Type B pancreatic cell (in vitro differentiated cells): ENCODE measurements around the gene TXNDC12. TPM values are rescaled to one million over a fixed set of nuclear protein-coding genes. Genes with fewer than 3 reads are reported as not detected.

Experiments
- DNase-seq: peaks from one replicate; pipeline ENCODE4 v3.0.0; 2021; ENCODE audit warnings: mixed read lengths; ENCODE audit not compliant: unreplicated experiment; ENCODE audit errors: extremely low spot score
- H3K27ac Mint-ChIP-seq: 2 replicates; pipeline ENCODE4 v1.8.0; 2021; ENCODE audit warnings: mild to moderate bottlenecking, mixed read lengths
- H3K27me3 Mint-ChIP-seq: 2 replicates; pipeline ENCODE4 v1.8.0; 2021; ENCODE audit warnings: mixed read lengths
- H3K36me3 Mint-ChIP-seq: 2 replicates; pipeline ENCODE4 v1.8.0; 2021; ENCODE audit warnings: mixed read lengths
- H3K4me1 Mint-ChIP-seq: one replicate; pipeline ENCODE4 v1.8.0; 2021; ENCODE audit warnings: mixed read lengths; ENCODE audit not compliant: unreplicated experiment
- H3K4me3 Mint-ChIP-seq: 2 replicates; pipeline ENCODE4 v1.8.0; 2021; ENCODE audit warnings: mild to moderate bottlenecking, mixed read lengths
- H3K9me3 Mint-ChIP-seq: 2 replicates; pipeline ENCODE4 v1.8.0; 2021; ENCODE audit warnings: mixed read lengths
- total RNA-seq: library from RNA; stranded (reverse); gene quantifications from 2 replicates; pipeline ENCODE4 v1.2.1, GENCODE V29; 2021; ENCODE audit warnings: low replicate concordance
- TF ChIP-seq, protein P1 (sequence below): fragments of 200-600 bp; sonication (generic); conservative IDR thresholded peaks from 2 replicates; pipeline ENCODE4 v1.5.0; 2021; ENCODE audit warnings: antibody characterized with exemption, mild to moderate bottlenecking

Gene TXNDC12
- total RNA-seq, 1 donor from 2014 or later, result 61.3 TPM

DNA sequence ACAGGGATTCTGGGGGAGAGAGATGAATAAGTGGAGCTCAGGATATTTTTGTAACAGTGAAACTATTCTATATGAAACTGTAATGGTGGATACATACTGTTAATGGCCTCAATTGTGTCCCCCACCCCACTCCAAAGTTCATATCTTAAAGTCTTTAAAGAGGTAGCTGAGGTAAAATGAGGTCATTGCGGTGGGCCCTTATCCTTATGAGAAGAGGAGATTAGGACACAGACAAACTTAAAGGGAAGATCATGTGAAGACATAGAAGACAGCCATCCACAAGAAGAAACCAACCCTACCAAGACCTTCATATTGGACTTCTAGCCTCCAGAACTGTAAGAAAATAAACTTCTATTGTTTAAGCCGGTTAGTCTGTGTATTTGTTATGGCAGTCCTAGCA lies 9.8 kb downstream of the TXNDC12 start:
- H3K27ac Mint-ChIP-seq, result no peak overlapping the region
- H3K9me3 Mint-ChIP-seq, result no peaks in the 10 kb centered on the region
- no peak overlapping the region for H3K4me3 Mint-ChIP-seq
- H3K36me3 Mint-ChIP-seq, result peaks cover 12% of the 10 kb centered on the region
- TF ChIP-seq, protein P1, sequence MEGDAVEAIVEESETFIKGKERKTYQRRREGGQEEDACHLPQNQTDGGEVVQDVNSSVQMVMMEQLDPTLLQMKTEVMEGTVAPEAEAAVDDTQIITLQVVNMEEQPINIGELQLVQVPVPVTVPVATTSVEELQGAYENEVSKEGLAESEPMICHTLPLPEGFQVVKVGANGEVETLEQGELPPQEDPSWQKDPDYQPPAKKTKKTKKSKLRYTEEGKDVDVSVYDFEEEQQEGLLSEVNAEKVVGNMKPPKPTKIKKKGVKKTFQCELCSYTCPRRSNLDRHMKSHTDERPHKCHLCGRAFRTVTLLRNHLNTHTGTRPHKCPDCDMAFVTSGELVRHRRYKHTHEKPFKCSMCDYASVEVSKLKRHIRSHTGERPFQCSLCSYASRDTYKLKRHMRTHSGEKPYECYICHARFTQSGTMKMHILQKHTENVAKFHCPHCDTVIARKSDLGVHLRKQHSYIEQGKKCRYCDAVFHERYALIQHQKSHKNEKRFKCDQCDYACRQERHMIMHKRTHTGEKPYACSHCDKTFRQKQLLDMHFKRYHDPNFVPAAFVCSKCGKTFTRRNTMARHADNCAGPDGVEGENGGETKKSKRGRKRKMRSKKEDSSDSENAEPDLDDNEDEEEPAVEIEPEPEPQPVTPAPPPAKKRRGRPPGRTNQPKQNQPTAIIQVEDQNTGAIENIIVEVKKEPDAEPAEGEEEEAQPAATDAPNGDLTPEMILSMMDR, result no peak
- no peaks in the 10 kb centered on the region for H3K4me1 Mint-ChIP-seq
- no peak for DNase-seq
- H3K27me3 Mint-ChIP-seq, result no peaks in the 10 kb centered on the region

DNA sequence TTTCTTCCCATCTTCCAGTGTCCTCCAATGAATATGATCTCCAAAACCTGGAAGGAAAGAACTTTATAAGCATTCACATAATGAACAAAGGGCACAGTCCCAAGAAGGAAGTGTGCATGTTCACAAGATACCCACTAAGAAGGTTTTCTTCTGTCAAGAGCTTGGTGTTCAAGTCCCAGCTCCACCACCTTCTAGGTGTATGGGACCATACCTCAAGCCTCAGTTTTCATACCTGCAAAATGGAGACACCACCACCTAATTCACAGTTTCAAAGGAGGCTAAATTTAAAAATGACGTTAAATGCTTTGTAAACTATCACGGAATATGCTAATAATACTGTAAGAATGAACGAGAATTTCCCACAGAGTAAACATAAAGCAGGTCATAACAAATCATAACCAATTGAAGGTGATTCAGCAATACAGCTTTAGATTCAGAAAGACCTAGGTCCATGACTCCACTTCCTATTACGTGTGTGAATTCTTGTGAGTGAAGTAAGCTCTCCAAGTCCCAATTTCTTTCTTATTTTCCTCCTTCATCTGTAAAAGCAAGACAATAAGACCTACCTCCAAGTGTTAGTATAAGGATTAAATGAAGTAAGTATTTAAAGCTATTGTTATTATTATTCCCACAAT lies 13.3 kb downstream of the TXNDC12 start:
- Mint-ChIP-seq H3K27ac (no peak overlapping the region), H3K36me3 (peaks cover 5% of the 10 kb centered on the region), H3K9me3 (no peaks in the 10 kb centered on the region), H3K27me3 (no peaks in the 10 kb centered on the region), H3K4me3 (no peak overlapping the region), H3K4me1 (no peaks in the 10 kb centered on the region)
- TF ChIP-seq, protein P1, result no peak
- no peak for DNase-seq

DNA sequence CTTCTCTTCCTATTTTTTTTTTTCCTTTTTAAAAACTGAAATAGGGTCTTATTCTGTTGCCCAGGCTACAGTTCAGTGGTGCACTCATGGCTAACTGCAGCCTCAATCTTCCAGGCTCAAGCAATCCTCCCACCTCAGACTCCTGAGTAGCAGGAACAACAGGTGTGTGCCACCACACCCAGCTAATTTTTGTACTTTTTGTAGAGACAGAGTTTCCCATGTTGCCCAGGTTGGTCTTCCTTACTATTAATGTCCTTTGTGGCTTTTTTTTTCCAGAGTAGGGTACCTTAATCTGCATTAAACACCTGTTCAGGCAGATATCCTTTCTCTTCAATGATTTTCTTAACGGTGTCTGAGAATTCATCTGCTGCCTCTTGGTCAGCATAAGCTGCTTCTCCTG lies 17.1 kb downstream of the TXNDC12 start:
- no peak for DNase-seq
- H3K36me3 Mint-ChIP-seq, result no peaks in the 10 kb centered on the region
- H3K27me3 Mint-ChIP-seq, result no peaks in the 10 kb centered on the region
- TF ChIP-seq, protein P1, result no peak
- no peaks in the 10 kb centered on the region for H3K9me3 Mint-ChIP-seq
- no peak overlapping the region for H3K27ac Mint-ChIP-seq
- peaks cover 7% of the 10 kb centered on the region for H3K4me1 Mint-ChIP-seq
- no peak overlapping the region for H3K4me3 Mint-ChIP-seq

DNA sequence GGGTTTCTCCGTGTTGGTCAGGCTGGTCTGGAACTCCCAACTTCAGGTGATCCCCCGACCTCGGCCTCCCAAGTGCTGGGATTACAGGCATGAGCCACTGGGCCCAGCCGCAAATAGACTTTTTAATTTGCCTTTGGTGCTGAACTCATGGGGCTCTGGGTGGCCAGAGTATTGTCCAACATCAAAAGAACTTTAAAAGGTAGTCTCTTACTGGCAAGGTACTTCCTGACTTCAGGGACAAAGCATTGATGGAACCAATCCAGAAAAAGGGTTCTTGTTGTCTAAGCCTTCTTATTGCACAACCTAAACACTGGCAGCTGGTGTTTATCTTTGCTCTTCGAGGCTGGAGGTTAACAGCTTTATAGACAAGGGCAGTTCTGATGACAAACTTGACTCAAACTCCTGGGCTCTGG lies 17.6 kb downstream of the TXNDC12 start:
- TF ChIP-seq, protein P1, result no peak
- no peaks in the 10 kb centered on the region for H3K27me3 Mint-ChIP-seq
- no peaks in the 10 kb centered on the region for H3K36me3 Mint-ChIP-seq
- no peaks in the 10 kb centered on the region for H3K9me3 Mint-ChIP-seq
- DNase-seq, result no peak
- no peak overlapping the region for H3K27ac Mint-ChIP-seq
- H3K4me1 Mint-ChIP-seq, result peaks cover 7% of the 10 kb centered on the region
- H3K4me3 Mint-ChIP-seq, result no peak overlapping the region

DNA sequence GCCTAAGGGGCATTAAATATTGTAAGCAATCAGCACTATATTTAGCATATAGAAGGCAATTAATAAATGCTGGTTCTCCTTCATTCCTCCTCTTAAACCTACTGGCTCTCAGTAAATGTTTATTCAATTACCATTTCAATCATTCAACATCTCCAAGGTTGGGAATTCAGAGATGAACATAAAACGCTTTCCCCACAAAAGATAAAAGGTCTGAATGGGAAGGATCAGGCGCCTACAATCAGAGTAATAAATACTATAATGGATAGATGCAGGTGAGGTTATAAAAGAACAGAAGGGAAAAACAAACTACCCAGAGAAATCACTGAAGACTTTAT lies 21.0 kb downstream of the TXNDC12 start:
- Mint-ChIP-seq H3K9me3 (no peaks in the 10 kb centered on the region), H3K4me1 (peaks cover 27% of the 10 kb centered on the region)

More for the DNA sequence above, 21.0 kb downstream of the TXNDC12 start:
- no peak for DNase-seq
- H3K4me3 Mint-ChIP-seq, result peak overlapping the region; percentile 93
- TF ChIP-seq, protein P1, result no peak
- peaks cover 7% of the 10 kb centered on the region for H3K36me3 Mint-ChIP-seq
- H3K27me3 Mint-ChIP-seq, result no peaks in the 10 kb centered on the region
- H3K27ac Mint-ChIP-seq, result peak overlapping the region; percentile 89
